ENCODE data around the gene TCP1.
A peak's percentile ranks its signal among the peaks of the same experiment; 100 is the strongest.
"Not testable (repeated sequence)": the region's sequence is repeated elsewhere in the genome, so short reads cannot be mapped to it uniquely, and the experiment has no call there.

TCP1 gene

GRCh38 chr6:159789377-159790148 is at the start of gene TCP1:
TSS of gene TCP1 (minus strand) at chr6:159789602. CDS start at chr6:159789468, 134 bp downstream.
- DNase-seq, result peak; percentile 100

GRCh38 chr6:159838020-159838744 is 48.8 kb upstream of the TCP1 start:
- no peak for DNase-seq

- DNase-seq, result no peak
Observed at GRCh38 chr6:159837511-159837910, 48.1 kb upstream of the TCP1 start.

GRCh38 chr6:159836718-159837490 is 47.5 kb upstream of the TCP1 start:
- DNase-seq, result no peak

- DNase-seq, result no peak
Observed at GRCh38 chr6:159833997-159834603, 44.7 kb upstream of the TCP1 start.

- DNase-seq, result no peak
Observed at GRCh38 chr6:159833556-159833955, 44.2 kb upstream of the TCP1 start.

GRCh38 chr6:159832946-159833345 is 43.5 kb upstream of the TCP1 start:
- no peak for DNase-seq

- DNase-seq, result no peak
Observed at GRCh38 chr6:159831373-159831679, 41.9 kb upstream of the TCP1 start.

- DNase-seq, result no peak
Observed at GRCh38 chr6:159830501-159831372, 41.3 kb upstream of the TCP1 start.

GRCh38 chr6:159829526-159829925 is 40.1 kb upstream of the TCP1 start:
- peak; percentile 34 for DNase-seq

GRCh38 chr6:159828074-159828473 is 38.7 kb upstream of the TCP1 start:
- no peak for DNase-seq

- no peak for DNase-seq
Observed at GRCh38 chr6:159826968-159827647, 37.7 kb upstream of the TCP1 start.

GRCh38 chr6:159826004-159826403 is 36.6 kb upstream of the TCP1 start:
- no peak for DNase-seq

GRCh38 chr6:159824690-159825089 is 35.3 kb upstream of the TCP1 start:
- not testable (repeated sequence) for DNase-seq

GRCh38 chr6:159823953-159824352 is 34.6 kb upstream of the TCP1 start:
- DNase-seq, result no peak

GRCh38 chr6:159821726-159822125 is 32.3 kb upstream of the TCP1 start:
- no peak for DNase-seq

GRCh38 chr6:159821122-159821521 is 31.7 kb upstream of the TCP1 start:
- no peak for DNase-seq

GRCh38 chr6:159819932-159820640 is 30.7 kb upstream of the TCP1 start:
- no peak for DNase-seq

GRCh38 chr6:159819098-159819497 is 29.7 kb upstream of the TCP1 start:
- no peak for DNase-seq

- DNase-seq, result no peak
Observed at GRCh38 chr6:159817951-159818739, 28.7 kb upstream of the TCP1 start.
